ENCODE measurements around the gene GAS6.

DNA sequence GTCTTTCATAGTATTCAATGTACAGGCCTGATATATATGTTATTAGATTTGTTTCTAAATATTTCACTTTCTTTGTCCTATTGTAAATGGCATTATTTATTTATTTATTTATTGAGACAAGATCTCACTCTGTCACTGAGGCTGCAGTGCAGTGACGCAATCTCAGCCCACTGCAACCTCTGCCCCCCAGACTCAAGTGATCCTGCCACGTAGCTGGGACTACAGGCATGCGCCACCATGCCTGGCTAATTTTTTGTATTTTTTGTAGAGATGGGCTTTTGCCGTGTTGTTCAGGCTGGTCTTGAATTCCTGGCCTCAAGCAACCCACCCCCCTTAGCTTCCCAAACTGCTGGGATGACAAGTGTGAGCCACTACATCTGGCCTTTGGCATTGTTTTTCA is 5.4 kb upstream of the GAS6 start:
- TF ChIP-seq CTCF (IDR thresholded peaks at IDR 0.05) (no peak), POLR2A (IDR thresholded peaks at IDR 0.05) (no peak)
